A204.1 (cell line): ENCODE results near the gene RPL3.
A peak's percentile ranks its signal among the peaks of the same experiment; 100 is the strongest.

ENCODE experiments used
- FAIRE-seq: peaks from 2 replicates; lab custom pipeline; 2012; peaks lifted over from hg19 to GRCh38; lab: Jason Lieb, UNC

RPL3 gene

DNA sequence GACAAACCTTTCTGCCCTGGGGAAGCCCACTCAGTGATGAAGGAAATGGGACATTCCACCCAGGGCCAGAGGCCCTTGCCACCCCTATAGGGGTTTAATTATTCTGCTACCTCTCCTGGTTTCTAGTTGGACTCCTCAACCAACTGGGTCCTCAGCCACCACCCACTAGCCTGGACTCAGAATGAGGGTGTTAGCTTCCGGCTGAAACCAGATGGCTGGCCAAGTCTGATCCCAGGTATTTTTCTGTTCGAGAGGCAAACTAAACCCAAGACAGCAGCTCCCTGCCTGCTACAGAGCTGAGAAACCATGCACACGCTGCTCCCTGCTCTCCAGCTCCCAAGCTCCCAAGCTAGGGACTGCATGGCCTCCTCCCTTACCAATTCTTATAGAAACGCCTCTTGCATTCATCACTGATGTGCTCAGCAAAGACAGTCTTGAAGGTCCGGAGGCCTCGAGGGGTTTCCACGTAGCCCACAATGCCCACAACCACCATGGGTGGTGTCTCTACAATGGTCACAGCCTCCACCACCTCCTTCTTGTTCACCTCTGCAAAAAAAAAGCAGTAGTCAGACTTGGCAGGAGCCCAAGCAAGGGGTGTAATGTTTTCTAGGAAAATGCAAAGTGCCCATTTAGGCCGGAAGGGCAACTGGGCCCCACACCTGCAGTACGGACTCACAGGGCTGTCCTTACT, 2.2 kb downstream of the RPL3 start:
- FAIRE-seq = no peak

GRCh38 chr22:39316440-39317083, 2.9 kb downstream of the RPL3 start:
- FAIRE-seq = no peak

- no peak for FAIRE-seq
These were observed 4.0 kb downstream of the RPL3 start for GRCh38 chr22:39315389-39315788.

- FAIRE-seq = no peak
These were observed 5.0 kb downstream of the RPL3 start for GRCh38 chr22:39314251-39314971.

- FAIRE-seq = no peak
These were observed 6.0 kb downstream of the RPL3 start for GRCh38 chr22:39313258-39314001.

DNA sequence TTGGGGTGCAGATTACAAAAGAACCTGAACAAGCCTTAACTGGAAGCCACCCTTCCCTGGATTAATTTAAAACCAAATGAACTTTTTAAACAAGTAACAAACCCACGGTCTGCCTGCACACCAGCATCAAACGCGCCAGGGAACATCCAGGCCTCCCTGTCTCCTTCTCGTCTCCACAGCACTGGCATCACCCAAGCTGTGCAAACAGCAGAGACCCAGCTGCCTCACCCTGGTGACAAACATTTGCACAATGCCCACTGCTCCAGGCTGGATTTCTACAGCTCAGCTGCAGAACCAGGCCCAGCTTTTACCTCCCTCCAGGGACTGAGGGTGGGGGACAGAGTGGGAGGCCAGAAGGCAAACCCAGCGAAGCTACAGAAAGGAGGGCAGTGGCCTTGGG, 7.0 kb downstream of the RPL3 start:
- FAIRE-seq = no peak

- no peak for FAIRE-seq
These were observed 7.6 kb downstream of the RPL3 start for GRCh38 chr22:39311592-39312400.

- FAIRE-seq = no peak
These were observed 9.3 kb downstream of the RPL3 start for GRCh38 chr22:39309881-39310714.

DNA sequence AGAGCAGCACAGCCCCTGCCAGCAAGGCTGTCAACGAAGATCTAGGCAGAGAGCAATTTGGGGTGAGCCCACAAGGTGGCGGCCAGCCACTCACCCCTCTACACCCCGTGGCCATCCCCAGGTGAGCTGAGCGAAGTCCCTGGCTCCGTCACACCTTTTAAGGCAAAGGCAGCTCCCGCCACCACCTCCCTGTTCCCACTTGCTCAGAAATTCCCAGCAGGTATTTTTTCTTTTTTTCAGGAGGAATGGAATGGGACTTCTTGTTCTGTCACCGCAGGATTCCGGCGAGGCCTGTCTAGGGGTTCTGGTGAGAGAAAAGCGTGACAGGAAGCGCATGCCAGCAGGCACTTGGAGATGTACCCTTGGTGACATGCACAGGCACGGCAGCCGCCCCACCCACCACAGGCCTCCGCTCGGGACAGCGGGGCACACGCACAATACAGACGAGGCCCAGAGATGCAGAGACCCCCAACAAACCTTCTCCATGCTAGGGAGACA, 10.0 kb downstream of the RPL3 start:
- FAIRE-seq = no peak

DNA sequence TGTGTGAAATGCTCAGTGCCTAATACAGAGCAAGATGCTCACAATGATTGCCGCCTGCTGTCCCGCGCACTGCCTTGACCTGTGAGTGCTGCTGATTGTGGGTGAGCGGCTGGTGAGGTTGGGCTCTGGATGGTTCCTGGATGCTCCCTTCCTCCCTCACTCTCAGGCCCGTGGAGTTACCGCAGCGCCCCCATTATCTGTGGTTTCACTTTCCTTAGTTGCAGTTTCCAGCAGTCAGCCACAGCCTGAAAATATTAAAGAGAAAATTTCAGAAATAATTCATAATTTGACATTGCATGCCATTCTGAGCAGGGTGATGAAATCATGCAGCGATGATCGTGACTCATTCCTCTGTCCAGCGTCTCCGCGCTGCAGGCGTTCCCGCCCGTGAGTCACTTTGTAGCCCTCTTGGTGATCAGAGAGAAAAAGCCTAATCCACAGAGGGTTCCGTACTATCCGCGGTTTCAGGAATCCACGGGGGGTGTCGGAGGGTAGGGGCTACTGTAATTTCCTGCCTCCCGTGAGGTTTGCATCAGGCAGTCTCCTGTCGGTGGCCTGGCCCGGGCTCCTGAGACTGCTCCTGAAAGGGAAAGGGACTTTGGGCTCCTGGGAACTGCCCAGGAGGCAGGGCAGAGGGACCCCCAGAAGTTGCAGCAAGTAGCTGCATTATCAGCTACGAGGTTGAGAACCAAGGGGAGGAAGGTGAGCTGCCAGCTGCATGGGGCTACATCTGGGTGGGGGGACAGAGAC, 10.6 kb downstream of the RPL3 start:
- FAIRE-seq = peak; percentile 83

GRCh38 chr22:39306456-39307361, 12.7 kb downstream of the RPL3 start:
- FAIRE-seq = no peak

DNA sequence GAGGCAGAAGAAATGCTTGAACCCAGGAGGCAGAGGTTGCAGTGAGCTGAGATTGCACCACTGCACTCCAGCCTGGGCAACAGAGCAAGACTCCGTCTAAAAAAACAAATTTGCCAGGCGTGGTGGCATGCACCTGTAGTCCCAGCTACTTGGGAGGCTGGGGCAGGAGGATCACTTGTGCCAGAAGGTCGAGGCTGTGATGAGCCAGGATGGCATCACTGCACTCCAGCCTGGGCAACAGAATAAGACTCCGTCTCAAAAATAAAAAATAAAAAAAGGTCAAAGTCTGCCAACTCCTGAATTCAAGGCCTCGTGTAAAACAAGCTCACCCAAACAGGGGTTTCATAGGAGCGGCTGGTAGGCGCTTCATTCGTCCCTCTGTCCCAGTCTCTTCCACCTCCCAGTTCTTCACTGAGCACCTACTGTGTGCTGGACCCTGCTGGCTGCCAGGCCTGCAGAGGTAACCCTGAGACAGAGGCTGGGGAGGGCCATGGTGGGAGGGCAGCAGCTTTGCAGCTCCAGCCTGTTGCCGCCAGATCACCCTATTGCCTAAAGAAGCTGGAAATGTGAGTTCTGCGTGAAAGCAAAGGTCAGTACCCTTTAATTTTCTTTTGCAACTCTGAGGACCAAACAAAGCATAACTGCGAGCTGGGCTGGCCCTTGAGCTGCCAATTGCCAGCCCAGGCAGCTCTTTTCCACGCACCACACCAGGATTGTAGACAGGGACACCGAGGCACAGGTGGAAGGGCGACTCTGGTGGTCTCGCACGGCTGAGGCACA, 15.3 kb downstream of the RPL3 start:
- FAIRE-seq = no peak

DNA sequence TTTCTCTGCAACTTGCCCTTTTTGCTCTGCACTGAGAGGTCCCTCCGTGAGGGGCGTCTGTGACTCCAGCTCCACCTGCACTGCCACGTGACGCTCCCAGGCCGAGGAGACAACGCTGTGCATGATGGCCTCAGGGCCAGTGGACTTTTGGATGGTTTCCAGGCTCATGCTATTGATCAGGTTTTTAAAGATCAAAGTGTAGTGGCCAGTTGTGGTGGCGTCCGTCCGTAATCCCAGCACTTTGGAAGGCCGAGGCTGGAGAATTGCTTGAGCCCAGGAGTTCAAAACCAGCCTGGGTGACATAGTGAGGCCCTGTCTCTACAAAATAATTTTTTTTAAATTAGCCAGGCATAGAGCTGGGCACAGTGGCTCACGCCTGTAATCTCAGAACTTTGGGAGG, 16.1 kb downstream of the RPL3 start:
- FAIRE-seq = no peak

GRCh38 chr22:39302431-39302960, 16.9 kb downstream of the RPL3 start:
- no peak for FAIRE-seq

DNA sequence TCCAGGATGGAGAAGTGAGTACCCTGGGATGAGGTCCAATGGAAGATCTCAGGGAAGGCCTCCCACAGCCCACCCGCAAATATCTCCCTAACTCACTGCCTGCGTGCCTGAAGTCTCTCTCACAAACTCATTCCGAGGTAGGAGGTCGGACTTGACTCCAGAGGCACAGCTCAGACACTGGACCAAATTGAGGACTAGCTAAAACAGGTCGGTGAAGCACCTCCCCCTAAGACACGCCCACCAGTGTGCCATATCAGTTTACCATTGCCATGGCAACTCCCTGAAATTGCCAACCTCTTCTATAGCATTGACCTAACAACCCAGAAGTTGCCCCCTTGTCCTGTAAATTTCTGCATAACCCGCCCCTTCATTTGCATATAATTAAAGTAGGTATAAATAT, 17.5 kb downstream of the RPL3 start:
- no peak for FAIRE-seq

DNA sequence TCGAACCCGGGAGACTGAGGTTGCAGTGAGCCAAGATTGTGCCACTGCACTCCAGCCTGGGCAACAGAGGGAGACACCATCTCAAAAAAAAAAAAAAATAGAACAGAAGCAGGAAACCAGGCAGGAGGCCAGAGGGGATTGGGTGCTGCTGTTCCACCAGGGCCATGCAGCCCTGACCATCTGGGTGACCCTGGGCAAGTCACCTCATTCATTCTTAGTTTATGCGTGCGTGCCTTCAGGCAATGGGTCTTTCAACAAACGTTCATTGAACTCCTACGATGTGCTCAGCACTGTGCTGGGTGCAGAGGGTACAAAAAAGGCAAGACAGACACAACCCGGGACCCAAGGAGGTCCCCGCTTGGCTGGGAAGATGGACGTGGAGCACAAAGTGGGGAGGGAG, 18.3 kb downstream of the RPL3 start:
- FAIRE-seq = no peak

DNA sequence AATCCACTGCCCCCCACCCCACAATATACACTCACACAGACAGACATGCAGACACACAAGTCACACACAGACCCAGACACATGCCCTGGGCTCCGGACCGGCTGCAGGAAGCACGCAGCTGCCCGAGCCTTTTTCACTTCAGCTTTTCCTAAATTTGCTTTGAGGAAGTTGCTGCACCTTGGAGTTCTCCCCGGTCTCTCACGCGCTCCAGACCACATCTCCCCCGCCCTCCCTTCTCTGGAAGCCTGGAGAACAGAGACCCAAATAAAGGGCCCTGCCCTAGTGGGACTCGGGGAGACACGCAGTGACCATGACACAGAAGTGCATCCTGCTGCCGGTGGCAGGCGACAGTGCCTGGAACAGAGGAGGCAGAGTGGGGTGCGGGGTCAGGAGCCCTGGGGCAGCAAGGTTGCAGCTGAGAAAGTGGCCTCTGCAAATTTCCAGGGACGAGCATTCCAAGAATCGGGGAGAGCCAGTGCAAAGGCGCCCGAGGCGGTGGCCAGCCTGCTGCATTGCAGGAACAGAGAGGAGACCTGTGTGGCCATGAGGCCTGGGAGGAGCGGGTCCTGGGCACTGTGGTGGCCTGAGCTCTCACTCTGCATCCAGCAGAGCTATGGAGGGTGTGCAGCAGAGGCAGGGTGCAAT, 19.1 kb downstream of the RPL3 start:
- no peak for FAIRE-seq

DNA sequence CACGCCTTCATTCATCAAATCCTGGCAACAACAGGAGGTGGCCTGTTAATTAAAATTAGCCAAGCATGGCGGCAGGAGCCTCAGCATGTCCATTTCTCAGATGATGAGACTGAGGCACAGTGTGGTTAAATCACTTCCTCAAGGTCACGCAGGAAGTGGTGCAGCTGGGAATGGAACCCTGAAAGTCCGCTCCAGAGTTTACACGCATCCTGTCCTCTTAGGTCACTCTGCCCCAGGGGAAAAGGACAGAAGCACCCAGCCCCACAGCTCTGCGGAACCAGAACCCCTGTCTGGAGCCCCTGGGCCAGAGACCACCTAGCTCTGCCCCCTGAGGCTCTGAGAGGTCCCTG, 19.6 kb downstream of the RPL3 start:
- FAIRE-seq = no peak
